ENCODE measurements around the gene EME2. TPM values are rescaled to one million over a fixed set of nuclear protein-coding genes. Genes with fewer than 3 reads are reported as not detected.
A peak's percentile ranks its signal among the peaks of the same experiment; 100 is the strongest.

Gene EME2
- total RNA-seq, 1 donor from 2014 or later = 23.3 TPM

- TF ChIP-seq EZH2 (IDR thresholded peaks at IDR 0.05; ENCODE audit: insufficient read depth, low read length) = no peak
- no peak for FAIRE-seq
- peaks cover 6% of the 10 kb centered on the region for H3K4me1 Mint-ChIP-seq (ENCODE audit: low read depth, unreplicated experiment)
- Histone ChIP-seq H3K27ac (ENCODE audit: low read depth, low read length) (no peak overlapping the region), H4K20me1 (ENCODE audit: insufficient read depth, low read length) (peaks cover 48% of the 10 kb centered on the region), H3K36me3 (ENCODE audit: insufficient read depth, low read length) (no peaks in the 10 kb centered on the region), H3K9me3 (ENCODE audit: insufficient read depth, low read depth, low read length) (no peaks in the 10 kb centered on the region), H2AFZ (ENCODE audit: low read depth, low read length) (no peak overlapping the region), H3K4me2 (ENCODE audit: low read length) (no peak overlapping the region), H3K9ac (ENCODE audit: low read length) (no peak overlapping the region), H3K4me1 (ENCODE audit: insufficient read depth, low read length) (peaks cover 16% of the 10 kb centered on the region), H3K27me3 (ENCODE audit: insufficient read depth, low read length) (no peaks in the 10 kb centered on the region), H3K79me2 (ENCODE audit: insufficient read depth, low read length) (peaks cover 15% of the 10 kb centered on the region), H3K4me3 (ENCODE audit: insufficient read depth, low read depth, low read length) (no peak overlapping the region)
- no peak overlapping the region for H3K27ac Mint-ChIP-seq (ENCODE audit: unreplicated experiment)
- no peaks in the 10 kb centered on the region for H3K27me3 Mint-ChIP-seq (ENCODE audit: low read depth, unreplicated experiment)
- H3K36me3 Mint-ChIP-seq (ENCODE audit: low read depth, unreplicated experiment) = no peaks in the 10 kb centered on the region
- no peaks in the 10 kb centered on the region for H3K9me3 Mint-ChIP-seq (ENCODE audit: unreplicated experiment)
- no peak overlapping the region for H3K4me3 Mint-ChIP-seq (ENCODE audit: unreplicated experiment)
- no peak for DNase-seq (ENCODE audit: low read depth)
These were observed 4.4 kb upstream of the EME2 start for GRCh38 chr16:1768061-1768766.

- Histone ChIP-seq H3K4me1 (ENCODE audit: insufficient read depth, low read length) (peaks cover 18% of the 10 kb centered on the region), H3K9ac (ENCODE audit: low read length) (no peak overlapping the region), H3K9me3 (ENCODE audit: insufficient read depth, low read depth, low read length) (no peaks in the 10 kb centered on the region), H3K4me3 (ENCODE audit: insufficient read depth, low read depth, low read length) (no peak overlapping the region), H3K27me3 (ENCODE audit: insufficient read depth, low read length) (no peaks in the 10 kb centered on the region), H3K36me3 (ENCODE audit: insufficient read depth, low read length) (no peaks in the 10 kb centered on the region), H3K79me2 (ENCODE audit: insufficient read depth, low read length) (peaks cover 21% of the 10 kb centered on the region), H4K20me1 (ENCODE audit: insufficient read depth, low read length) (peaks cover 49% of the 10 kb centered on the region), H3K27ac (ENCODE audit: low read depth, low read length) (no peak overlapping the region), H3K4me2 (ENCODE audit: low read length) (no peak overlapping the region), H2AFZ (ENCODE audit: low read depth, low read length) (no peak overlapping the region)
- no peaks in the 10 kb centered on the region for H3K27me3 Mint-ChIP-seq (ENCODE audit: low read depth, unreplicated experiment)
- no peaks in the 10 kb centered on the region for H3K36me3 Mint-ChIP-seq (ENCODE audit: low read depth, unreplicated experiment)
- no peak overlapping the region for H3K4me3 Mint-ChIP-seq (ENCODE audit: unreplicated experiment)
- FAIRE-seq = no peak
- DNase-seq (ENCODE audit: low read depth) = no peak
- TF ChIP-seq CTCF (IDR thresholded peaks at IDR 0.05; ENCODE audit: insufficient read depth, low read depth, low read length) = no peak
- no peak for TF ChIP-seq EZH2 (IDR thresholded peaks at IDR 0.05; ENCODE audit: insufficient read depth, low read length)
- no peak overlapping the region for H3K27ac Mint-ChIP-seq (ENCODE audit: unreplicated experiment)
- no peaks in the 10 kb centered on the region for H3K9me3 Mint-ChIP-seq (ENCODE audit: unreplicated experiment)
- peaks cover 6% of the 10 kb centered on the region for H3K4me1 Mint-ChIP-seq (ENCODE audit: low read depth, unreplicated experiment)
These were observed 3.7 kb upstream of the EME2 start for GRCh38 chr16:1768767-1769401.

GRCh38 chr16:1769402-1770300, 3.0 kb upstream of the EME2 start:
- H3K4me2 ChIP-seq (ENCODE audit: low read length) = peak overlapping the region; percentile 91
- H2AFZ ChIP-seq (ENCODE audit: low read depth, low read length) = no peak overlapping the region
- FAIRE-seq (no peak), DNase-seq (ENCODE audit: low read depth) (no peak)
- no peak overlapping the region for H3K27ac ChIP-seq (ENCODE audit: low read depth, low read length)
- H3K9ac ChIP-seq (ENCODE audit: low read length) = peak overlapping the region; percentile 91
- no peaks in the 10 kb centered on the region for H3K9me3 Mint-ChIP-seq (ENCODE audit: unreplicated experiment)
- H3K4me3 Mint-ChIP-seq (ENCODE audit: unreplicated experiment) = peak overlapping the region; percentile 86
- no peaks in the 10 kb centered on the region for H3K27me3 ChIP-seq (ENCODE audit: insufficient read depth, low read length)
- H3K27me3 Mint-ChIP-seq (ENCODE audit: low read depth, unreplicated experiment) = no peaks in the 10 kb centered on the region
- peak overlapping the region; percentile 87 for H3K27ac Mint-ChIP-seq (ENCODE audit: unreplicated experiment)
- H3K4me3 ChIP-seq (ENCODE audit: insufficient read depth, low read depth, low read length) = no peak overlapping the region
- peaks cover 29% of the 10 kb centered on the region for H3K79me2 ChIP-seq (ENCODE audit: insufficient read depth, low read length)
- H4K20me1 ChIP-seq (ENCODE audit: insufficient read depth, low read length) = peaks cover 52% of the 10 kb centered on the region
- H3K4me1 ChIP-seq (ENCODE audit: insufficient read depth, low read length) = peaks cover 25% of the 10 kb centered on the region
- no peaks in the 10 kb centered on the region for H3K36me3 Mint-ChIP-seq (ENCODE audit: low read depth, unreplicated experiment)
- H3K4me1 Mint-ChIP-seq (ENCODE audit: low read depth, unreplicated experiment) = peaks cover 6% of the 10 kb centered on the region
- no peak for TF ChIP-seq CTCF (IDR thresholded peaks at IDR 0.05; ENCODE audit: insufficient read depth, low read depth, low read length)
- no peaks in the 10 kb centered on the region for H3K36me3 ChIP-seq (ENCODE audit: insufficient read depth, low read length)
- H3K9me3 ChIP-seq (ENCODE audit: insufficient read depth, low read depth, low read length) = no peaks in the 10 kb centered on the region

Data from astrocyte (in vitro differentiated cells and primary cell).